HL-60 (cell line): ENCODE results near the gene LRMDA.

Experiments
- DNase-seq, 2 experiments: peaks; one replicate each; pipeline ENCODE4 v3.0.0-alpha.2; 2010 to 2020; ENCODE audit warnings: low read depth in 1 of 2, low spot score in 1 of 2
- H3K27ac ChIP-seq: fragments of 250-450 bp; sonication (Bioruptor Pico); replicated peaks from 2 replicates; pipeline ENCODE4 v1.5.1; 2020; ENCODE audit warnings: mild to moderate bottlenecking, moderate library complexity
- H3K27me3 ChIP-seq: fragments of 250-450 bp; sonication (Bioruptor Pico); 2 replicates; pipeline ENCODE4 v1.5.1; 2021; ENCODE audit warnings: mild to moderate bottlenecking, moderate library complexity; ENCODE audit not compliant: insufficient read depth, poor library complexity, severe bottlenecking
- H3K4me3 ChIP-seq: replicated peaks from 2 replicates; pipeline ENCODE4 v1.5.1; 2011; ENCODE audit warnings: mild to moderate bottlenecking, control low read depth, low read length; ENCODE audit not compliant: insufficient read depth
- CTCF ChIP-seq: IDR thresholded peaks from one replicate; pipeline ENCODE4 v1.5.1; 2011; ENCODE audit warnings: low read length, control low read depth, inconsistent platforms; ENCODE audit not compliant: insufficient read depth
- GABPA ChIP-seq: IDR thresholded peaks from 2 replicates; pipeline ENCODE4 v1.6.1; 2012; ENCODE audit warnings: low read depth
- POLR2AphosphoS5 ChIP-seq: IDR thresholded peaks from 2 replicates; pipeline ENCODE4 v1.6.1; 2012; ENCODE audit warnings: low read depth
- REST ChIP-seq: IDR thresholded peaks from 2 replicates; pipeline ENCODE4 v1.6.1; 2012; ENCODE audit warnings: low read depth; ENCODE audit not compliant: insufficient replicate concordance
- SPI1 ChIP-seq: IDR thresholded peaks from 2 replicates; pipeline ENCODE4 v1.6.1; 2012; ENCODE audit warnings: low read depth, mild to moderate bottlenecking, borderline replicate concordance

The LRMDA gene

GRCh38 chr10:76043261-76043660 lies 611.8 kb downstream of the LRMDA start:
- no peaks in the 10 kb centered on the region for H3K27me3 ChIP-seq
- no peak overlapping the region for H3K4me3 ChIP-seq
- TF ChIP-seq SPI1 (no peak), POLR2AphosphoS5 (no peak), GABPA (no peak), CTCF (no peak), REST (no peak)
- DNase-seq = no peak
- H3K27ac ChIP-seq = no peak overlapping the region

GRCh38 chr10:76044751-76045150 lies 613.3 kb downstream of the LRMDA start:
- no peak for DNase-seq
- TF ChIP-seq CTCF (no peak), GABPA (no peak), SPI1 (no peak)
- no peaks in the 10 kb centered on the region for H3K27me3 ChIP-seq
- H3K27ac ChIP-seq = no peak overlapping the region
- no peak overlapping the region for H3K4me3 ChIP-seq

- no peak for TF ChIP-seq SPI1
- no peak for TF ChIP-seq CTCF
- no peak for TF ChIP-seq GABPA
- TF ChIP-seq POLR2AphosphoS5 = no peak
- no peak for TF ChIP-seq REST
- no peak for DNase-seq
- no peaks in the 10 kb centered on the region for H3K27me3 ChIP-seq
- no peak overlapping the region for H3K27ac ChIP-seq
- no peak overlapping the region for H3K4me3 ChIP-seq
Observed at GRCh38 chr10:76045174-76045573, 613.8 kb downstream of the LRMDA start.

GRCh38 chr10:76047521-76047920 lies 616.1 kb downstream of the LRMDA start:
- no peak for DNase-seq
- Histone ChIP-seq H3K27ac (no peak overlapping the region), H3K4me3 (no peak overlapping the region), H3K27me3 (no peaks in the 10 kb centered on the region)
- TF ChIP-seq GABPA (no peak), POLR2AphosphoS5 (no peak), REST (no peak), SPI1 (no peak), CTCF (no peak)
